Measurements from ENCODE around the gene MS4A5.

DNA sequence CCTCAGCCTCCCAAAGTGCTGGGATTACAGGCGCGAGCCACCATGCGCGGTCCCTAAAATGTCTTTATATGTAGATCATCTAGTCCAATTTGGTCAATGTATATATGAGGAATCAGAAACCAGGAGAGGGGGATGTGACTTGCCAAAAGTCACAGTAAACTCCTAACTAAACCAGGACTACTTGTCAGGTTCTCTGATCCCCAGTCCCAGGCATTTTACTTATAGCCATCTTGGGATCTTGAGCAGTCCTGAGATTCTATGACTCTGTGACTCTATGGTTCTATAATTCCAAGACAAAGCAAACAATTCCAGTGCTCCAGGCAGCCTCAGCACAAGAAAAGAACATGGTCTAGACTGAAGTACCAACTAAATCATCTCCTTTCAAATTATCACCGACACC lies at the start of gene MS4A5:
- TF ChIP-seq, protein P1, sequence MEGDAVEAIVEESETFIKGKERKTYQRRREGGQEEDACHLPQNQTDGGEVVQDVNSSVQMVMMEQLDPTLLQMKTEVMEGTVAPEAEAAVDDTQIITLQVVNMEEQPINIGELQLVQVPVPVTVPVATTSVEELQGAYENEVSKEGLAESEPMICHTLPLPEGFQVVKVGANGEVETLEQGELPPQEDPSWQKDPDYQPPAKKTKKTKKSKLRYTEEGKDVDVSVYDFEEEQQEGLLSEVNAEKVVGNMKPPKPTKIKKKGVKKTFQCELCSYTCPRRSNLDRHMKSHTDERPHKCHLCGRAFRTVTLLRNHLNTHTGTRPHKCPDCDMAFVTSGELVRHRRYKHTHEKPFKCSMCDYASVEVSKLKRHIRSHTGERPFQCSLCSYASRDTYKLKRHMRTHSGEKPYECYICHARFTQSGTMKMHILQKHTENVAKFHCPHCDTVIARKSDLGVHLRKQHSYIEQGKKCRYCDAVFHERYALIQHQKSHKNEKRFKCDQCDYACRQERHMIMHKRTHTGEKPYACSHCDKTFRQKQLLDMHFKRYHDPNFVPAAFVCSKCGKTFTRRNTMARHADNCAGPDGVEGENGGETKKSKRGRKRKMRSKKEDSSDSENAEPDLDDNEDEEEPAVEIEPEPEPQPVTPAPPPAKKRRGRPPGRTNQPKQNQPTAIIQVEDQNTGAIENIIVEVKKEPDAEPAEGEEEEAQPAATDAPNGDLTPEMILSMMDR (IDR thresholded peaks at IDR 0.05; ENCODE audit: low read depth, low read length): no peak
- no peak for TF ChIP-seq POLR2A (IDR thresholded peaks at IDR 0.05; ENCODE audit: extremely low read depth, insufficient read length)
- TF ChIP-seq, protein P2, sequence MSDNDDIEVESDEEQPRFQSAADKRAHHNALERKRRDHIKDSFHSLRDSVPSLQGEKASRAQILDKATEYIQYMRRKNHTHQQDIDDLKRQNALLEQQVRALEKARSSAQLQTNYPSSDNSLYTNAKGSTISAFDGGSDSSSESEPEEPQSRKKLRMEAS (IDR thresholded peaks at IDR 0.05; ENCODE audit: low read depth, low read length): no peak
- no peak for TF ChIP-seq MYC (IDR thresholded peaks at IDR 0.05; ENCODE audit: low read depth, low read length)
